ENCODE data around the gene CYP27B1. TPM values are rescaled to one million over a fixed set of nuclear protein-coding genes. Genes with fewer than 3 reads are reported as not detected.

CYP27B1 gene
- total RNA-seq, 1 experiment from 2014 or later = 0.69 TPM

GRCh38 chr12:57756406-57757341 is 10.2 kb downstream of the CYP27B1 start:
- in situ Hi-C loops (cut with HindIII; ENCODE audit: low pct_unique_long_range_greater_than_20kb, low sequenced_read_pairs) = no loop called here
- DNase-seq (ENCODE audit: low read depth, low spot score) = peak; percentile 68

- no peak for DNase-seq (ENCODE audit: low read depth, low spot score)
- in situ Hi-C loops (cut with HindIII; ENCODE audit: low pct_unique_long_range_greater_than_20kb, low sequenced_read_pairs) = no loop called here
Measured at GRCh38 chr12:57755454-57756372, 11.2 kb downstream of the CYP27B1 start.

GRCh38 chr12:57755194-57755453 is 11.8 kb downstream of the CYP27B1 start:
- in situ Hi-C loops (cut with HindIII; ENCODE audit: low pct_unique_long_range_greater_than_20kb, low sequenced_read_pairs) = no loop called here
- DNase-seq (ENCODE audit: low read depth, low spot score) = no peak

- DNase-seq (ENCODE audit: low read depth, low spot score) = peak; percentile 68
- in situ Hi-C loops (cut with HindIII; ENCODE audit: low pct_unique_long_range_greater_than_20kb, low sequenced_read_pairs) = no loop called here
Measured at GRCh38 chr12:57754411-57755193, 12.3 kb downstream of the CYP27B1 start, which contains the start of gene MARCHF9. Gene MARCHF9, plus strand, starts transcription at chr12:57755103. Its CDS starts 426 bp downstream, at chr12:57755529.

- no peak for DNase-seq (ENCODE audit: low read depth, low spot score)
- in situ Hi-C loops (cut with HindIII; ENCODE audit: low pct_unique_long_range_greater_than_20kb, low sequenced_read_pairs) = no loop called here
Measured at GRCh38 chr12:57753756-57754337, 13.0 kb downstream of the CYP27B1 start.

GRCh38 chr12:57752668-57753000 is 14.2 kb downstream of the CYP27B1 start:
- in situ Hi-C loops (cut with HindIII; ENCODE audit: low pct_unique_long_range_greater_than_20kb, low sequenced_read_pairs) = no loop called here

GRCh38 chr12:57751788-57752667 is 14.8 kb downstream of the CYP27B1 start, which contains the start of gene CDK4:
Gene CDK4, minus strand, starts transcription at chr12:57752310. Its CDS starts 593 bp downstream, at chr12:57751717.
- in situ Hi-C loops (cut with HindIII; ENCODE audit: low pct_unique_long_range_greater_than_20kb, low sequenced_read_pairs) = no loop called here
- peak; percentile 100 for DNase-seq (ENCODE audit: low read depth, low spot score)

More at GRCh38 chr12:57752668-57753000, 14.2 kb downstream of the CYP27B1 start:
- no peak for DNase-seq (ENCODE audit: low read depth, low spot score)

- in situ Hi-C loops (cut with HindIII; ENCODE audit: low pct_unique_long_range_greater_than_20kb, low sequenced_read_pairs) = no loop called here
- no peak for DNase-seq (ENCODE audit: low read depth, low spot score)
Measured at GRCh38 chr12:57751432-57751787, 15.5 kb downstream of the CYP27B1 start.

GRCh38 chr12:57750561-57751431 is 16.1 kb downstream of the CYP27B1 start:
- DNase-seq (ENCODE audit: low read depth, low spot score) = no peak
- in situ Hi-C loops (cut with HindIII; ENCODE audit: low pct_unique_long_range_greater_than_20kb, low sequenced_read_pairs) = no loop called here

GRCh38 chr12:57749061-57749460 is 17.8 kb downstream of the CYP27B1 start:
- in situ Hi-C loops (cut with HindIII; ENCODE audit: low pct_unique_long_range_greater_than_20kb, low sequenced_read_pairs) = no loop called here
- no peak for DNase-seq (ENCODE audit: low read depth, low spot score)

GRCh38 chr12:57746025-57746424 is 20.9 kb downstream of the CYP27B1 start:
- in situ Hi-C loops (cut with HindIII; ENCODE audit: low pct_unique_long_range_greater_than_20kb, low sequenced_read_pairs) = no loop called here
- DNase-seq (ENCODE audit: low read depth, low spot score) = no peak

- DNase-seq (ENCODE audit: low read depth, low spot score) = peak; percentile 49
Measured at GRCh38 chr12:57745485-57745881, 21.4 kb downstream of the CYP27B1 start.

GRCh38 chr12:57744777-57745484 is 21.9 kb downstream of the CYP27B1 start, which contains the start of gene TSPAN31:
Gene TSPAN31, plus strand, starts transcription at chr12:57745039. Its CDS starts 116 bp downstream, at chr12:57745155.
- in situ Hi-C loops (cut with HindIII; ENCODE audit: low pct_unique_long_range_greater_than_20kb, low sequenced_read_pairs) = no loop called here
- peak; percentile 99 for DNase-seq (ENCODE audit: low read depth, low spot score)

More at GRCh38 chr12:57745485-57745881, 21.4 kb downstream of the CYP27B1 start:
- in situ Hi-C loops (cut with HindIII; ENCODE audit: low pct_unique_long_range_greater_than_20kb, low sequenced_read_pairs) = no loop called here

GRCh38 chr12:57744194-57744776 is 22.6 kb downstream of the CYP27B1 start:
- in situ Hi-C loops (cut with HindIII; ENCODE audit: low pct_unique_long_range_greater_than_20kb, low sequenced_read_pairs) = no loop called here
- DNase-seq (ENCODE audit: low read depth, low spot score) = no peak

- DNase-seq (ENCODE audit: low read depth, low spot score) = no peak
- in situ Hi-C loops (cut with HindIII; ENCODE audit: low pct_unique_long_range_greater_than_20kb, low sequenced_read_pairs) = no loop called here
Measured at GRCh38 chr12:57743769-57744168, 23.1 kb downstream of the CYP27B1 start.

Data from SK-MEL-5 (cell line).